GM12878 (cell line): ENCODE results near the gene TMEM131L.

Experiments used
- NFIC ChIP-seq: IDR thresholded peaks from 2 replicates; pipeline ENCODE4 v1.6.1; 2012; ENCODE audit warnings: low read depth, mild to moderate bottlenecking, inconsistent platforms, low read length, moderate library complexity
- RCOR1 ChIP-seq: conservative IDR thresholded peaks from 2 replicates; pipeline ENCODE4 v1.6.1; 2012; ENCODE audit warnings: low read depth, low read length, improper control_type of control experiment
- SRF ChIP-seq, 2 experiments: IDR thresholded peaks; 2 replicates each; pipeline ENCODE4 v1.6.1; 2011; ENCODE audit warnings: low read depth in 2 of 2, low read length in 2 of 2, mild to moderate bottlenecking in 1 of 2, moderate library complexity in 1 of 2

DNA sequence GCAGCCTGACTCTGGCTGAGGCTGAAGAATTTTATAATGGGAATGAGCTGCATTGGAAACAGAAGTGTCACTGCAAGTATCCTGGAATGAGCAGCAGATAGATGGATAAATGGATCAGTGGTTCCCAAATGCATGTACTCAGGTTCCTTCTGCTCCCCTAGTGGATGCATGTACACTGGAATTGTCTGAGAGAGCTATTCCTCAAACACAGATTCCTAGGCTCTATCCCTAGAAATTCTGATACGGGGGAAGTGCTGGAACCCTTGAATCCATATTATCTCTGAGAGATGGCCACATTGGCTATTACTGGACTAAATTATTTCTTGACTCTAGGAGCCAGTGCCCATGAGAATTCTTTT is 64.8 kb downstream of the TMEM131L start:
- TF ChIP-seq RCOR1 (no peak), SRF (IDR thresholded peaks at IDR 0.05; ENCODE audit: low read depth in 2 of 2, low read length in 2 of 2) (no peak), NFIC (no peak)
